HepG2 (cell line): ENCODE measurements around the gene KCNB1. TPM values are rescaled to one million over a fixed set of nuclear protein-coding genes. Genes with fewer than 3 reads are reported as not detected.
A peak's percentile ranks its signal among the peaks of the same experiment; 100 is the strongest.

Source experiments
- HNF4G ChIP-seq, 2 experiments: sonication (generic) in 1 of 2; formaldehyde crosslinking in 1 of 2; IDR thresholded peaks; 2 replicates each; pipeline versions ENCODE4 v1.4.0 to v1.6.1; 2011 to 2020; ENCODE audit warnings: borderline replicate concordance in 2 of 2, low read depth in 2 of 2, mild to moderate bottlenecking in 2 of 2, low read length in 1 of 2, missing genetic modification reagents in 1 of 2, moderate library complexity in 1 of 2
- ISL2 ChIP-seq: sonication (generic); formaldehyde crosslinking; IDR thresholded peaks from 2 replicates; pipeline ENCODE4 v1.5.0; 2020; ENCODE audit warnings: missing genetic modification reagents
- KDM1A ChIP-seq: IDR thresholded peaks from 2 replicates; pipeline ENCODE4 v1.6.1; 2016; ENCODE audit warnings: missing compliant biosample characterization
- KDM3A ChIP-seq: IDR thresholded peaks from 2 replicates; pipeline ENCODE4 v1.6.1; 2018; ENCODE audit warnings: low read depth, missing compliant biosample characterization
- MTA1 ChIP-seq: sonication (generic); formaldehyde crosslinking; IDR thresholded peaks from 2 replicates; pipeline ENCODE4 v1.4.0; 2020; ENCODE audit warnings: missing genetic modification reagents, mild to moderate bottlenecking, borderline replicate concordance
- MZF1 ChIP-seq: sonication (generic); formaldehyde crosslinking; IDR thresholded peaks from 2 replicates; pipeline ENCODE4 v1.8.1; 2023; ENCODE audit warnings: mild to moderate bottlenecking, missing genetic modification reagents, borderline replicate concordance
- NONO ChIP-seq, 2 experiments: fragments of 450-650 bp in 1 of 2; sonication (generic) in 1 of 2; formaldehyde crosslinking in 1 of 2; IDR thresholded peaks in 1 of 2; conservative IDR thresholded peaks in 1 of 2; 2 replicates each; pipeline versions ENCODE4 v1.6.1 to v1.8.0; 2017 to 2022; ENCODE audit warnings: mild to moderate bottlenecking in 1 of 2, missing genetic modification reagents in 1 of 2, moderate library complexity in 1 of 2
- NR2C2 ChIP-seq: sonication (generic); formaldehyde crosslinking; IDR thresholded peaks from 2 replicates; pipeline ENCODE4 v1.4.0; 2020; ENCODE audit warnings: missing genetic modification reagents, mild to moderate bottlenecking, moderate library complexity, borderline replicate concordance
- NR2F6 ChIP-seq, 2 experiments: IDR thresholded peaks; 2 replicates each; pipeline ENCODE4 v1.6.1; 2016; ENCODE audit warnings: antibody characterized with exemption in 1 of 2, mild to moderate bottlenecking in 1 of 2
- PHF21A ChIP-seq: sonication (generic); formaldehyde crosslinking; IDR thresholded peaks from 2 replicates; pipeline ENCODE4 v1.5.0; 2020; ENCODE audit warnings: mild to moderate bottlenecking, missing genetic modification reagents
- SMAD9 ChIP-seq: sonication (generic); formaldehyde crosslinking; IDR thresholded peaks from 2 replicates; pipeline ENCODE4 v1.5.1; 2020; ENCODE audit warnings: mild to moderate bottlenecking, missing genetic modification reagents
- TGIF2 ChIP-seq: IDR thresholded peaks from 2 replicates; pipeline ENCODE4 v1.6.1; 2016; ENCODE audit warnings: control low read depth, missing compliant biosample characterization
- ZFYVE20 ChIP-seq: sonication (generic); formaldehyde crosslinking; IDR thresholded peaks from 2 replicates; pipeline ENCODE4 v1.8.0; 2023; ENCODE audit warnings: low read depth, mild to moderate bottlenecking, moderate library complexity, missing genetic modification reagents, borderline replicate concordance
- ZNF24 ChIP-seq: fragments of 450-650 bp; IDR thresholded peaks from 2 replicates; pipeline ENCODE4 v1.6.1; 2017; ENCODE audit warnings: antibody characterized with exemption, mild to moderate bottlenecking
- ZNF317 ChIP-seq: sonication (generic); formaldehyde crosslinking; IDR thresholded peaks from 2 replicates; pipeline ENCODE4 v1.5.0; 2020; ENCODE audit warnings: mild to moderate bottlenecking, missing genetic modification reagents
- ZNF468 ChIP-seq: sonication (generic); formaldehyde crosslinking; IDR thresholded peaks from 2 replicates; pipeline ENCODE4 v1.8.0; 2022; ENCODE audit warnings: mild to moderate bottlenecking, moderate library complexity, missing genetic modification reagents
- ZNF501 ChIP-seq: sonication (generic); formaldehyde crosslinking; IDR thresholded peaks from 2 replicates; pipeline ENCODE4 v1.5.1; 2020; ENCODE audit warnings: mild to moderate bottlenecking, moderate library complexity, missing genetic modification reagents
- ZNF616 ChIP-seq: sonication (generic); formaldehyde crosslinking; IDR thresholded peaks from 2 replicates; pipeline ENCODE4 v1.5.0; 2020; ENCODE audit warnings: low read depth, mild to moderate bottlenecking, missing genetic modification reagents
- ZNF891 ChIP-seq: sonication (generic); formaldehyde crosslinking; IDR thresholded peaks from 2 replicates; pipeline ENCODE4 v1.5.0; 2020; ENCODE audit warnings: mild to moderate bottlenecking, missing genetic modification reagents
- polyA plus RNA-seq, 8 experiments: library from polyadenylated mRNA; depleted of rRNA in 3 of 8; stranded (reverse) in 7 of 8; unstranded in 1 of 8; fragments of >200 nt; fragmentation: Illumina TruSeq in 4 of 8; extraction: Trizol in 4 of 8; gene quantifications; 2 replicates each; pipeline versions ENCODE4 v1.2.1 to v1.2.3, GENCODE V29; 2011 to 2016; ENCODE audit warnings: low read depth in 4 of 8, missing spikeins in 1 of 8, mixed read lengths in 1 of 8; ENCODE audit not compliant: insufficient read depth in 1 of 8
- total RNA-seq, 5 experiments: library from RNA; depleted of rRNA; stranded (reverse); fragments of >200 nt; fragmentation: Illumina TruSeq; extraction: Trizol; gene quantifications; 2 replicates each; pipeline ENCODE4 v1.2.3, GENCODE V29; 2016; ENCODE audit warnings: low read depth in 1 of 5
- TF ChIP-seq, protein P1 (sequence below): IDR thresholded peaks from 2 replicates; pipeline ENCODE4 v1.6.1; 2016; ENCODE audit warnings: missing compliant biosample characterization, missing genetic modification reagents, borderline replicate concordance
- TF ChIP-seq, protein P2 (sequence below): sonication (generic); formaldehyde crosslinking; IDR thresholded peaks from 2 replicates; pipeline ENCODE4 v1.4.0; 2020; ENCODE audit warnings: missing genetic modification reagents, borderline replicate concordance
- TF ChIP-seq, protein P3 (sequence below): sonication (generic); formaldehyde crosslinking; IDR thresholded peaks from 2 replicates; pipeline ENCODE4 v1.4.0; 2020; ENCODE audit warnings: mild to moderate bottlenecking, missing genetic modification reagents

KCNB1 gene
- total and polyA plus RNA-seq, 2 of the 13 experiments (the other 11 are each of a cell fraction or from before 2014, with no cell fraction given): 0.02 TPM; not detected in 1

DNA sequence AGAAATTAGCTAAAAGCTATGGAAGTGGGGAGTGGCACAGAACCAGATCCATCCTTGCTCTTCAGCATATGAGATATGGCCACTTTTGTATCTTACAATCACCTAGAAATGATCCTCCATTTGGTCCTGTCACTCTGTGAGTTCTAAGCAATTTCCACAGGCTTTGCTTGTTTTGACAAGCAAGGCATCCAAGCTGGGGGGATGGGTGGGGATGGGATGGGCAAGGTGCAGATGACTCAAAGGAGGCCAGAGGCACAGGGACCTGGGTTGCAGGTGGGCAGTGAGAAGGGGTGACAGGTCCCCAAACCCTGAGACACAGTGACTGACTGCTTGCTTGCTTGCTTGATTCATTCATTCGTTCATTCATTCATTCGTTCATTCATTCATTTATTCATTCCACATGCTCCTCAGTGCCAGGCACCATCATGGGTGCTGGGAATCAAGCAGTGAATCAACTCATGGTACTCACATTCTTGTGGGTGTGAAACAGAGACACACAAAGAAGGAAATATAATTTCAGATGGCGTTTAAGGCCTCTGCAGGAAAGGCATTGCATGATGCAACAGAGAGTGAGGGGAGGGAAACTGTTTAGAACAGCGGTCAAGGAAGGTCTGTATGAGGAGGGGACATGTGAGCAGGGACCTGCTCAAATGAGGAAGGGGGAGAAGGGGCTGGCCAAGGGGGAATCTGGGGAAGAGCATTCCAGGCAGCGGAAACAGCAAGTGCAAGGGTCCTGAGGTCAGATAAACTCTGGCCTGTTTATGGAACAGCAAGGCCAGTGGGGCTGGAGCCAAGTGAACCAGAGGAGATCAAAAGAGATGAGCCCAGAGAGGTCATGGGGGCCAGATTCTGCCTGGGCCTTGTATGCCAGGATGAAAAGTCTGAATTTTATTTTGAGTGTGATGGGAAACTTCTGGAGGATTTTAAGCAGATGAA is 3.4 kb downstream of the KCNB1 start (continued):
- TF ChIP-seq ZFYVE20 (CRISPR knock-in tag): no peak
- no peak for TF ChIP-seq SMAD9 (CRISPR knock-in tag)
- 0 out of 2 replicates have a peak, but pooled peaks have one; percentile 37 for TF ChIP-seq TGIF2 (CRISPR knock-in tag)
- no peak for TF ChIP-seq HNF4G (IDR thresholded peaks at IDR 0.05; ENCODE audit: borderline replicate concordance, low read depth, low read length)
- no peak for TF ChIP-seq HNF4G (CRISPR knock-in tag; IDR thresholded peaks at IDR 0.05; ENCODE audit: borderline replicate concordance, low read depth)
- TF ChIP-seq NR2F6 (IDR thresholded peaks at IDR 0.05): no peak
- peak; percentile 10; the same call in 1 of the 2 replicates for TF ChIP-seq NR2F6 (CRISPR knock-in tag; IDR thresholded peaks at IDR 0.05)
- no peak for TF ChIP-seq ZNF468 (CRISPR knock-in tag)
- TF ChIP-seq, protein P1, sequence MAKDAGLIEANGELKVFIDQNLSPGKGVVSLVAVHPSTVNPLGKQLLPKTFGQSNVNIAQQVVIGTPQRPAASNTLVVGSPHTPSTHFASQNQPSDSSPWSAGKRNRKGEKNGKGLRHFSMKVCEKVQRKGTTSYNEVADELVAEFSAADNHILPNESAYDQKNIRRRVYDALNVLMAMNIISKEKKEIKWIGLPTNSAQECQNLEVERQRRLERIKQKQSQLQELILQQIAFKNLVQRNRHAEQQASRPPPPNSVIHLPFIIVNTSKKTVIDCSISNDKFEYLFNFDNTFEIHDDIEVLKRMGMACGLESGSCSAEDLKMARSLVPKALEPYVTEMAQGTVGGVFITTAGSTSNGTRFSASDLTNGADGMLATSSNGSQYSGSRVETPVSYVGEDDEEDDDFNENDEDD (CRISPR knock-in tag): no peak
- TF ChIP-seq MTA1 (CRISPR knock-in tag): no peak
- TF ChIP-seq ZNF501 (CRISPR knock-in tag): no peak
- peak; percentile 92 for TF ChIP-seq ZNF24
- peak; percentile 43; the same call in 1 of the 2 replicates for TF ChIP-seq NR2C2 (CRISPR knock-in tag)
- TF ChIP-seq, protein P2, sequence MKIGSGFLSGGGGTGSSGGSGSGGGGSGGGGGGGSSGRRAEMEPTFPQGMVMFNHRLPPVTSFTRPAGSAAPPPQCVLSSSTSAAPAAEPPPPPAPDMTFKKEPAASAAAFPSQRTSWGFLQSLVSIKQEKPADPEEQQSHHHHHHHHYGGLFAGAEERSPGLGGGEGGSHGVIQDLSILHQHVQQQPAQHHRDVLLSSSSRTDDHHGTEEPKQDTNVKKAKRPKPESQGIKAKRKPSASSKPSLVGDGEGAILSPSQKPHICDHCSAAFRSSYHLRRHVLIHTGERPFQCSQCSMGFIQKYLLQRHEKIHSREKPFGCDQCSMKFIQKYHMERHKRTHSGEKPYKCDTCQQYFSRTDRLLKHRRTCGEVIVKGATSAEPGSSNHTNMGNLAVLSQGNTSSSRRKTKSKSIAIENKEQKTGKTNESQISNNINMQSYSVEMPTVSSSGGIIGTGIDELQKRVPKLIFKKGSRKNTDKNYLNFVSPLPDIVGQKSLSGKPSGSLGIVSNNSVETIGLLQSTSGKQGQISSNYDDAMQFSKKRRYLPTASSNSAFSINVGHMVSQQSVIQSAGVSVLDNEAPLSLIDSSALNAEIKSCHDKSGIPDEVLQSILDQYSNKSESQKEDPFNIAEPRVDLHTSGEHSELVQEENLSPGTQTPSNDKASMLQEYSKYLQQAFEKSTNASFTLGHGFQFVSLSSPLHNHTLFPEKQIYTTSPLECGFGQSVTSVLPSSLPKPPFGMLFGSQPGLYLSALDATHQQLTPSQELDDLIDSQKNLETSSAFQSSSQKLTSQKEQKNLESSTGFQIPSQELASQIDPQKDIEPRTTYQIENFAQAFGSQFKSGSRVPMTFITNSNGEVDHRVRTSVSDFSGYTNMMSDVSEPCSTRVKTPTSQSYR (CRISPR knock-in tag): peak; percentile 76; the same call in 1 of the 2 replicates
- TF ChIP-seq NONO (IDR thresholded peaks at IDR 0.05): no peak
- no peak for TF ChIP-seq NONO (CRISPR knock-in tag; conservative IDR thresholded peaks at IDR 0.05)
- TF ChIP-seq ZNF616: no peak
- no peak for TF ChIP-seq ZNF891
- TF ChIP-seq KDM1A (CRISPR knock-in tag): 0 out of 2 replicates have a peak, but pooled peaks have one; percentile 12
- TF ChIP-seq MZF1 (CRISPR knock-in tag): no peak
- no peak for TF ChIP-seq ISL2 (CRISPR knock-in tag)
- TF ChIP-seq, protein P3, sequence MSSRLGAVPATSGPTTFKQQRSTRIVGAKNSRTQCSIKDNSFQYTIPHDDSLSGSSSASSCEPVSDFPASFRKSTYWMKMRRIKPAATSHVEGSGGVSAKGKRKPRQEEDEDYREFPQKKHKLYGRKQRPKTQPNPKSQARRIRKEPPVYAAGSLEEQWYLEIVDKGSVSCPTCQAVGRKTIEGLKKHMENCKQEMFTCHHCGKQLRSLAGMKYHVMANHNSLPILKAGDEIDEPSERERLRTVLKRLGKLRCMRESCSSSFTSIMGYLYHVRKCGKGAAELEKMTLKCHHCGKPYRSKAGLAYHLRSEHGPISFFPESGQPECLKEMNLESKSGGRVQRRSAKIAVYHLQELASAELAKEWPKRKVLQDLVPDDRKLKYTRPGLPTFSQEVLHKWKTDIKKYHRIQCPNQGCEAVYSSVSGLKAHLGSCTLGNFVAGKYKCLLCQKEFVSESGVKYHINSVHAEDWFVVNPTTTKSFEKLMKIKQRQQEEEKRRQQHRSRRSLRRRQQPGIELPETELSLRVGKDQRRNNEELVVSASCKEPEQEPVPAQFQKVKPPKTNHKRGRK (CRISPR knock-in tag): no peak
- no peak for TF ChIP-seq ZNF317
- no peak for TF ChIP-seq PHF21A (CRISPR knock-in tag)
- TF ChIP-seq KDM3A (CRISPR knock-in tag): no peak
